C4-2B (cell line): Measurements from ENCODE around the gene VN1R4.

Source experiments
- ZFX ChIP-seq: fragments of 450-650 bp; IDR thresholded peaks from 2 replicates; pipeline ENCODE4 v1.6.1; 2017
- TF ChIP-seq, protein P1 (sequence below): fragments of 450-650 bp; conservative IDR thresholded peaks from 2 replicates; pipeline ENCODE4 v1.5.1; 2017; ENCODE audit warnings: mild to moderate bottlenecking

DNA sequence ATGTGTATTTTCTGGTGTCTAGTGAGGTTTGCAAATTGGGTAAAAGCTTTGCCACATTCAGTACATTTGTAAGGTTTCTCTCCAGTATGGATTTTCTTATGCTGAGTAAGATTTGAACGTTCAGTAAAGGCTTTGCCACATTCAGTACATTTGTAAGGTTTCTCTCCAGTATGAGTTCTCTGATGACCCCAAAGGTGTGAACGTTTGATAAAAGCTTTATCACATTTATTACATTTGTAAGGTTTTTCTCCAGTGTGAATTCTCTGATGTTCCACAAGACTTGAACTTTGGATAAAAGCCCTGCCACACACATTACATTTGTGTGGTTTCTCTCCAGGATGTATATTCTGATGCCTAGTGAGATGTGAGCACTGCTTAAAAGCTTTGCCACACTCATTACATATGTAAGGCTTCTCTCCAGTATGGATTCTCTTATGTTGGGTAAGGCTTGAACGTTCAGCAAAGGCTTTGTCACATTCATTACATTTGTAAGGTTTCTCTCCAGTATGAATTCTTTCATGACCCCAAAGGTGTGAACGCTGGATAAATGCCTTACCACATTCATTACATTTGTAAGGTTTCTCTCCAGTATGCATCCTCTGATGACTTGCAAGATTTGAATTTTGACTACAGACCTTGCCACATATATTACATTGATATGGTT lies 30.3 kb downstream of the VN1R4 start:
- TF ChIP-seq, protein P1, sequence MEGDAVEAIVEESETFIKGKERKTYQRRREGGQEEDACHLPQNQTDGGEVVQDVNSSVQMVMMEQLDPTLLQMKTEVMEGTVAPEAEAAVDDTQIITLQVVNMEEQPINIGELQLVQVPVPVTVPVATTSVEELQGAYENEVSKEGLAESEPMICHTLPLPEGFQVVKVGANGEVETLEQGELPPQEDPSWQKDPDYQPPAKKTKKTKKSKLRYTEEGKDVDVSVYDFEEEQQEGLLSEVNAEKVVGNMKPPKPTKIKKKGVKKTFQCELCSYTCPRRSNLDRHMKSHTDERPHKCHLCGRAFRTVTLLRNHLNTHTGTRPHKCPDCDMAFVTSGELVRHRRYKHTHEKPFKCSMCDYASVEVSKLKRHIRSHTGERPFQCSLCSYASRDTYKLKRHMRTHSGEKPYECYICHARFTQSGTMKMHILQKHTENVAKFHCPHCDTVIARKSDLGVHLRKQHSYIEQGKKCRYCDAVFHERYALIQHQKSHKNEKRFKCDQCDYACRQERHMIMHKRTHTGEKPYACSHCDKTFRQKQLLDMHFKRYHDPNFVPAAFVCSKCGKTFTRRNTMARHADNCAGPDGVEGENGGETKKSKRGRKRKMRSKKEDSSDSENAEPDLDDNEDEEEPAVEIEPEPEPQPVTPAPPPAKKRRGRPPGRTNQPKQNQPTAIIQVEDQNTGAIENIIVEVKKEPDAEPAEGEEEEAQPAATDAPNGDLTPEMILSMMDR = no peak
- no peak for TF ChIP-seq ZFX
